PC-3 (cell line): ENCODE data around the gene TSEN54.

Experiments
- EZH2 ChIP-seq: fragments of 300-600 bp; sonication (generic); IDR thresholded peaks from one replicate; pipeline ENCODE4 v1.6.1; 2017; ENCODE audit warnings: antibody characterized with exemption, mild to moderate bottlenecking, low read length; ENCODE audit not compliant: unreplicated experiment
- EZH2phosphoT487 ChIP-seq: fragments of 300-600 bp; sonication (generic); IDR thresholded peaks from 2 replicates; pipeline ENCODE4 v1.6.1; 2018; ENCODE audit warnings: mild to moderate bottlenecking, antibody characterized with exemption, low read length, borderline replicate concordance
- TF ChIP-seq, protein P1 (sequence below): fragments of 300-600 bp; sonication (generic); conservative IDR thresholded peaks from 2 replicates; pipeline ENCODE4 v1.5.1; 2017; ENCODE audit warnings: antibody characterized with exemption, low read depth, mild to moderate bottlenecking, low read length

DNA sequence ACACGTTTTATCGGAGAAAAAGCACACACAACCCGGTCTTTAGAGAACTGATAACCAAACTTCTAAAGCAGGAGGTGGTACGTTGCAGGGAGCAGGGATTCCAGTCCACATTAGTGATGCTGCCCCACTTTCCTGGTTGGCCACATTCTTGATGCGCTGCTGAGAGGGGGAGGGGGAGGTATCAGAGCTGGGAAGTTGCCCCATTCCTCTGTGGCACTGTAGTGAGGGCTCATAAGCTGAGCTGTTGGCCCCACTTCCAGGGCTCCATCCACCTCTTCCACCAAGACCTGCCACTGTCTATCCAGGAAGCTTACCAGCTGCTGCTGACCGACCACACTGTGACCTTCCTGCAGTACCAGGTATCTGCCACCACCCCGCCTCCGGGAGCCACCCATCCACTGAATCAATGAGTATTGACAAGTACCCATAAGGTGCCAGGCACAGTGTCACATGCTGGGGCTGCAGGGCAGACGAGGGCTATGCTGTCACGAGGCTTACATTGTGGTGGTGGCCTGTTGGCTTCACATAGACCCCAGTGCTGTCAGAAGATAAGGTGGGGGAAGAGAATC, 1.1 kb downstream of the TSEN54 start:
- TF ChIP-seq, protein P1, sequence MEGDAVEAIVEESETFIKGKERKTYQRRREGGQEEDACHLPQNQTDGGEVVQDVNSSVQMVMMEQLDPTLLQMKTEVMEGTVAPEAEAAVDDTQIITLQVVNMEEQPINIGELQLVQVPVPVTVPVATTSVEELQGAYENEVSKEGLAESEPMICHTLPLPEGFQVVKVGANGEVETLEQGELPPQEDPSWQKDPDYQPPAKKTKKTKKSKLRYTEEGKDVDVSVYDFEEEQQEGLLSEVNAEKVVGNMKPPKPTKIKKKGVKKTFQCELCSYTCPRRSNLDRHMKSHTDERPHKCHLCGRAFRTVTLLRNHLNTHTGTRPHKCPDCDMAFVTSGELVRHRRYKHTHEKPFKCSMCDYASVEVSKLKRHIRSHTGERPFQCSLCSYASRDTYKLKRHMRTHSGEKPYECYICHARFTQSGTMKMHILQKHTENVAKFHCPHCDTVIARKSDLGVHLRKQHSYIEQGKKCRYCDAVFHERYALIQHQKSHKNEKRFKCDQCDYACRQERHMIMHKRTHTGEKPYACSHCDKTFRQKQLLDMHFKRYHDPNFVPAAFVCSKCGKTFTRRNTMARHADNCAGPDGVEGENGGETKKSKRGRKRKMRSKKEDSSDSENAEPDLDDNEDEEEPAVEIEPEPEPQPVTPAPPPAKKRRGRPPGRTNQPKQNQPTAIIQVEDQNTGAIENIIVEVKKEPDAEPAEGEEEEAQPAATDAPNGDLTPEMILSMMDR: no peak; the same call in 1 of the 2 replicates
- TF ChIP-seq EZH2 (no peak), EZH2phosphoT487 (no peak)
